Hepatocyte (in vitro differentiated cells): Measurements from ENCODE around the gene CUX1.

Source experiments
- CTCF ChIP-seq: fragments of 200-600 bp; sonication (generic); IDR thresholded peaks from 2 replicates; pipeline ENCODE4 v1.5.1; 2016; ENCODE audit warnings: antibody characterized with exemption, mild to moderate bottlenecking; ENCODE audit not compliant: poor library complexity
- EZH2 ChIP-seq: fragments of 200-600 bp; sonication (generic); IDR thresholded peaks from 2 replicates; pipeline ENCODE4 v1.6.1; 2016; ENCODE audit warnings: antibody characterized with exemption, mild to moderate bottlenecking, borderline replicate concordance
- EZH2phosphoT487 ChIP-seq: fragments of 200-600 bp; sonication (generic); IDR thresholded peaks from one replicate; pipeline ENCODE4 v1.6.1; 2018; ENCODE audit warnings: antibody characterized with exemption, mild to moderate bottlenecking, low read depth, moderate library complexity; ENCODE audit not compliant: unreplicated experiment, severe bottlenecking

- TF ChIP-seq CTCF (peak; percentile 8), EZH2 (no peak), EZH2phosphoT487 (no peak)
Measured at GRCh38 chr7:101856473-101857357, 39.3 kb downstream of the CUX1 start.
